Measurements from ENCODE around the gene VPS52. TPM values are rescaled to one million over a fixed set of nuclear protein-coding genes. Genes with fewer than 3 reads are reported as not detected.

VPS52 gene
- total RNA-seq, 1 donor from 2014 or later, result 36.0 TPM

GRCh38 chr6:33249732-33250630, 21.7 kb downstream of the VPS52 start:
- peaks cover 9% of the 10 kb centered on the region for H3K36me3 Mint-ChIP-seq (ENCODE audit: low read depth)
- peak overlapping the region; percentile 97 for H3K27ac Mint-ChIP-seq (ENCODE audit: unreplicated experiment)
- peak overlapping the region; percentile 87 for H3K4me3 Mint-ChIP-seq (ENCODE audit: unreplicated experiment)
- no peak for TF ChIP-seq CTCF (IDR thresholded peaks at IDR 0.05)
- no peaks in the 10 kb centered on the region for H3K27me3 Mint-ChIP-seq (ENCODE audit: low read depth)
- no peaks in the 10 kb centered on the region for H3K9me3 Mint-ChIP-seq (ENCODE audit: low read depth)
- peaks cover 43% of the 10 kb centered on the region for H3K4me1 Mint-ChIP-seq (ENCODE audit: low read depth)
- no peak for DNase-seq (ENCODE audit: low spot score)

- peak; percentile 97 for DNase-seq (ENCODE audit: low spot score)
- H3K9me3 Mint-ChIP-seq (ENCODE audit: low read depth), result no peaks in the 10 kb centered on the region
- H3K4me3 Mint-ChIP-seq (ENCODE audit: unreplicated experiment), result peak overlapping the region; percentile 87
- H3K36me3 Mint-ChIP-seq (ENCODE audit: low read depth), result peaks cover 9% of the 10 kb centered on the region
- H3K27me3 Mint-ChIP-seq (ENCODE audit: low read depth), result no peaks in the 10 kb centered on the region
- TF ChIP-seq CTCF (IDR thresholded peaks at IDR 0.05), result no peak
- peaks cover 43% of the 10 kb centered on the region for H3K4me1 Mint-ChIP-seq (ENCODE audit: low read depth)
- H3K27ac Mint-ChIP-seq (ENCODE audit: unreplicated experiment), result peak overlapping the region; percentile 97
Observed at GRCh38 chr6:33248932-33249731, 22.5 kb downstream of the VPS52 start.

GRCh38 chr6:33248643-33248931, 23.1 kb downstream of the VPS52 start:
- DNase-seq (ENCODE audit: low spot score), result no peak
- H3K36me3 Mint-ChIP-seq (ENCODE audit: low read depth), result peaks cover 9% of the 10 kb centered on the region
- no peaks in the 10 kb centered on the region for H3K9me3 Mint-ChIP-seq (ENCODE audit: low read depth)
- H3K27ac Mint-ChIP-seq (ENCODE audit: unreplicated experiment), result peak overlapping the region; percentile 97
- H3K4me1 Mint-ChIP-seq (ENCODE audit: low read depth), result peaks cover 43% of the 10 kb centered on the region
- H3K4me3 Mint-ChIP-seq (ENCODE audit: unreplicated experiment), result peak overlapping the region; percentile 87
- peak; percentile 69 for TF ChIP-seq CTCF (IDR thresholded peaks at IDR 0.05)
- peaks cover 2% of the 10 kb centered on the region for H3K27me3 Mint-ChIP-seq (ENCODE audit: low read depth)

- no peaks in the 10 kb centered on the region for H3K9me3 Mint-ChIP-seq (ENCODE audit: low read depth)
- peak overlapping the region; percentile 97 for H3K27ac Mint-ChIP-seq (ENCODE audit: unreplicated experiment)
- no peak for DNase-seq (ENCODE audit: low spot score)
- peak overlapping the region; percentile 87 for H3K4me3 Mint-ChIP-seq (ENCODE audit: unreplicated experiment)
- H3K4me1 Mint-ChIP-seq (ENCODE audit: low read depth), result peaks cover 43% of the 10 kb centered on the region
- peaks cover 9% of the 10 kb centered on the region for H3K36me3 Mint-ChIP-seq (ENCODE audit: low read depth)
- peak; percentile 100 for TF ChIP-seq CTCF (IDR thresholded peaks at IDR 0.05)
- H3K27me3 Mint-ChIP-seq (ENCODE audit: low read depth), result peaks cover 4% of the 10 kb centered on the region
Observed at GRCh38 chr6:33247977-33248642, 23.6 kb downstream of the VPS52 start.

GRCh38 chr6:33243476-33243875, 28.2 kb downstream of the VPS52 start:
- no peak overlapping the region for H3K4me3 Mint-ChIP-seq (ENCODE audit: unreplicated experiment)
- peaks cover 5% of the 10 kb centered on the region for H3K4me1 Mint-ChIP-seq (ENCODE audit: low read depth)
- DNase-seq (ENCODE audit: low spot score), result no peak
- no peak for TF ChIP-seq CTCF (IDR thresholded peaks at IDR 0.05)
- no peak overlapping the region for H3K27ac Mint-ChIP-seq (ENCODE audit: unreplicated experiment)
- no peaks in the 10 kb centered on the region for H3K9me3 Mint-ChIP-seq (ENCODE audit: low read depth)
- H3K27me3 Mint-ChIP-seq (ENCODE audit: low read depth), result peaks cover 28% of the 10 kb centered on the region
- no peaks in the 10 kb centered on the region for H3K36me3 Mint-ChIP-seq (ENCODE audit: low read depth)

Data from chondrocyte (in vitro differentiated cells).